ENCODE results near the gene VASH1. TPM values are rescaled to one million over a fixed set of nuclear protein-coding genes. Genes with fewer than 3 reads are reported as not detected.

Gene VASH1
- polyA plus RNA-seq, 2 of the 4 experiments (the other 2 are of a cell fraction), result 2.1 to 6.0 TPM

GRCh38 chr14:76717508-76718290, 43.6 kb upstream of the VASH1 start:
- Histone ChIP-seq H3K27ac (no peak overlapping the region), H3K4me2 (no peak overlapping the region), H3K4me3 (no peak overlapping the region), H3K9me3 (no peaks in the 10 kb centered on the region), H3K4me1 (peaks cover 8% of the 10 kb centered on the region; the same call in 2 of the 3 replicates)
- ATAC-seq (no peak), FAIRE-seq (no peak), DNase-seq (ENCODE audit: low read depth in 1 of 2, low spot score in 1 of 2) (peak in 1 of 2 experiments; percentile 10)
- TF ChIP-seq CHD4 (IDR thresholded peaks at IDR 0.05; ENCODE audit: borderline replicate concordance), result no peak
- no peak for TF ChIP-seq CTCF (IDR thresholded peaks at IDR 0.05)
- no peak for TF ChIP-seq SREBF2 (IDR thresholded peaks at IDR 0.05)
- TF ChIP-seq FOSL2 (IDR thresholded peaks at IDR 0.05), result no peak
- TF ChIP-seq FOSL2 (CRISPR knock-in tag; IDR thresholded peaks at IDR 0.05), result no peak
- TF ChIP-seq RFX5 (IDR thresholded peaks at IDR 0.05), result no peak
- TF ChIP-seq HMGXB4 (CRISPR knock-in tag; IDR thresholded peaks at IDR 0.05; ENCODE audit: borderline replicate concordance), result no peak
- TF ChIP-seq GATA3 (IDR thresholded peaks at IDR 0.05; ENCODE audit: borderline replicate concordance), result no peak
- TF ChIP-seq ESRRA (IDR thresholded peaks at IDR 0.05; ENCODE audit: borderline replicate concordance, low read length), result no peak
- TF ChIP-seq ZNF302 (CRISPR knock-in tag; IDR thresholded peaks at IDR 0.05), result no peak
- TF ChIP-seq HEYL (CRISPR knock-in tag; IDR thresholded peaks at IDR 0.05), result no peak
- TF ChIP-seq NPAS2 (CRISPR knock-in tag; IDR thresholded peaks at IDR 0.05; ENCODE audit: borderline replicate concordance), result no peak
- no peak for TF ChIP-seq ZFP36 (IDR thresholded peaks at IDR 0.05; ENCODE audit: borderline replicate concordance, partially characterized antibody)
- no peak for TF ChIP-seq ZC3H11A (IDR thresholded peaks at IDR 0.05)
- TF ChIP-seq E2F6 (IDR thresholded peaks at IDR 0.05; ENCODE audit: borderline replicate concordance, low read depth), result no peak
- TF ChIP-seq NFE2L2 (conservative IDR thresholded peaks at IDR 0.05; ENCODE audit: low read length), result no peak
- ChIA-PET POLR2A (no interaction called here), CTCF (interaction anchor here (0.6 kb wide), 1 partner anchor 16 kb away, joined by 3 read pairs; no protein-coding TSS in a partner anchor)
- 42% methylated on average over 9 of the region's 9 CpGs for WGBS (ENCODE audit: missing lambda C conversion rate)

- DNase-seq (ENCODE audit: low read depth in 1 of 2, low spot score in 1 of 2), result no peak
- Histone ChIP-seq H3K4me2 (no peak overlapping the region), H3K4me1 (peaks cover 8% of the 10 kb centered on the region; the same call in 2 of the 3 replicates), H3K27ac (no peak overlapping the region), H3K4me3 (no peak overlapping the region), H3K9me3 (no peaks in the 10 kb centered on the region)
- TF ChIP-seq MAX (IDR thresholded peaks at IDR 0.05) (no peak), RARB (CRISPR knock-in tag; IDR thresholded peaks at IDR 0.05) (no peak), BCL3 (IDR thresholded peaks at IDR 0.05) (no peak), MYC (IDR thresholded peaks at IDR 0.05; ENCODE audit: borderline replicate concordance, low read length) (no peak), FOSB (CRISPR knock-in tag; IDR thresholded peaks at IDR 0.05) (no peak), EHMT2 (IDR thresholded peaks at IDR 0.05; ENCODE audit: low read depth) (no peak), HOXA7 (CRISPR knock-in tag; IDR thresholded peaks at IDR 0.05) (no peak), NPAS2 (CRISPR knock-in tag; IDR thresholded peaks at IDR 0.05; ENCODE audit: borderline replicate concordance) (no peak), ELK1 (IDR thresholded peaks at IDR 0.05; ENCODE audit: low read depth, low read length) (no peak)
- ATAC-seq, result no peak
- ChIA-PET CTCF (interaction anchor here (0.6 to 6.8 kb wide), 4 partner anchors 8 to 93 kb away, joined by 3 to 46 read pairs (median 4); no protein-coding TSS in a partner anchor), POLR2A (interaction anchor here (0.6 kb wide), 1 partner anchor 994 kb away, joined by 3 read pairs; no protein-coding TSS in a partner anchor)
- WGBS (ENCODE audit: missing lambda C conversion rate), result 79% methylated on average over 6 of the region's 6 CpGs
- no peak for FAIRE-seq
Observed at GRCh38 chr14:76718306-76719040, 42.8 kb upstream of the VASH1 start.
